PC-9 (cell line): ENCODE results near the gene ZNF350. TPM values are rescaled to one million over a fixed set of nuclear protein-coding genes. Genes with fewer than 3 reads are reported as not detected.

ENCODE experiments used
- BruUV-seq: library from RNA; stranded (reverse); fragments of 400-500 nt; replicated peaks from 2 replicates; lab custom pipeline; 2021; lab: Mats Ljungman, UMichigan
- CTCF ChIA-PET: fragments of 300-600 bp; sonication (Branson Sonifier 250); formaldehyde crosslinking; loops from one replicate; lab custom pipeline; 2022; ENCODE audit warnings: antibody characterized with exemption; lab: Charles Lee
- POLR2A ChIA-PET: fragments of 300-600 bp; sonication (Branson Sonifier 250); formaldehyde crosslinking; loops from one replicate; lab custom pipeline; 2022; ENCODE audit warnings: antibody characterized with exemption; ENCODE audit not compliant: unreplicated experiment; lab: Charles Lee
- DNase-seq, 2 experiments: peaks; one replicate each; pipeline versions ENCODE4 v3.0.0 to v3.0.0-alpha.2; 2015 to 2022; ENCODE audit warnings: mixed read lengths in 1 of 2
- H2AFZ ChIP-seq: fragments of 200-600 bp; sonication (generic); 2 replicates; pipeline ENCODE4 v1.8.1; 2017; ENCODE audit warnings: antibody characterized with exemption
- H3F3A ChIP-seq: fragments of 200-600 bp; sonication (generic); 2 replicates; pipeline ENCODE4 v1.8.1; 2017; ENCODE audit warnings: antibody characterized with exemption, mild to moderate bottlenecking, low read depth; ENCODE audit not compliant: insufficient read depth
- H3K27ac ChIP-seq: fragments of 200-600 bp; sonication (generic); 2 replicates; pipeline ENCODE4 v1.6.1; 2016; ENCODE audit warnings: mixed run types
- H3K27me3 ChIP-seq: fragments of 200-600 bp; sonication (generic); 2 replicates; pipeline ENCODE4 v1.6.1; 2016; ENCODE audit warnings: low read depth, mixed run types; ENCODE audit not compliant: insufficient read depth
- H3K36me3 ChIP-seq: fragments of 200-600 bp; sonication (generic); 2 replicates; pipeline ENCODE4 v1.6.1; 2016; ENCODE audit warnings: low read depth, mixed run types
- H3K4me1 ChIP-seq: fragments of 200-600 bp; sonication (generic); replicated peaks from 2 replicates; pipeline ENCODE4 v1.6.1; 2016; ENCODE audit warnings: mixed run types; ENCODE audit not compliant: insufficient read depth
- H3K4me2 ChIP-seq: fragments of 200-600 bp; sonication (generic); 2 replicates; pipeline ENCODE4 v1.6.1; 2017; ENCODE audit warnings: mixed run types
- H3K4me3 ChIP-seq: fragments of 200-600 bp; sonication (generic); 2 replicates; pipeline ENCODE4 v1.6.1; 2016; ENCODE audit warnings: mixed run types
- H3K79me2 ChIP-seq: fragments of 200-600 bp; sonication (generic); 2 replicates; pipeline ENCODE4 v1.6.1; 2017; ENCODE audit warnings: low read depth, mixed run types
- H3K9me2 ChIP-seq: fragments of 200-600 bp; sonication (generic); 2 replicates; pipeline ENCODE4 v1.8.1; 2017; ENCODE audit warnings: mild to moderate bottlenecking; ENCODE audit not compliant: insufficient read depth
- H3K9me3 ChIP-seq: fragments of 200-600 bp; sonication (generic); 2 replicates; pipeline ENCODE4 v1.8.1; 2016; ENCODE audit warnings: low read depth; ENCODE audit not compliant: insufficient read depth
- H4K20me1 ChIP-seq: fragments of 200-600 bp; sonication (generic); 2 replicates; pipeline ENCODE4 v1.8.1; 2017; ENCODE audit not compliant: insufficient read depth
- EZH2 ChIP-seq: fragments of 200-600 bp; sonication (generic); IDR thresholded peaks from 2 replicates; pipeline ENCODE4 v1.8.0; 2017; ENCODE audit warnings: antibody characterized with exemption, low read depth
- intact Hi-C: fragments of 100-400 bp; cut with micrococcal nuclease; formaldehyde crosslinking; loops from one replicate; pipeline ENCODE4 v1.10.0; 2022; ENCODE audit not compliant: unreplicated experiment
- total RNA-seq: library from RNA; stranded (reverse); gene quantifications from 2 replicates; pipeline ENCODE4 v1.2.3, GENCODE V29; 2021
- TF ChIP-seq, protein P1 (sequence below): fragments of 200-600 bp; sonication (generic); conservative IDR thresholded peaks from 2 replicates; pipeline ENCODE4 v1.6.1; 2017; ENCODE audit warnings: mixed run types, antibody characterized with exemption, mild to moderate bottlenecking, moderate library complexity

ZNF350 gene
- total RNA-seq, 1 experiment from 2014 or later, result 12.0 TPM

DNA sequence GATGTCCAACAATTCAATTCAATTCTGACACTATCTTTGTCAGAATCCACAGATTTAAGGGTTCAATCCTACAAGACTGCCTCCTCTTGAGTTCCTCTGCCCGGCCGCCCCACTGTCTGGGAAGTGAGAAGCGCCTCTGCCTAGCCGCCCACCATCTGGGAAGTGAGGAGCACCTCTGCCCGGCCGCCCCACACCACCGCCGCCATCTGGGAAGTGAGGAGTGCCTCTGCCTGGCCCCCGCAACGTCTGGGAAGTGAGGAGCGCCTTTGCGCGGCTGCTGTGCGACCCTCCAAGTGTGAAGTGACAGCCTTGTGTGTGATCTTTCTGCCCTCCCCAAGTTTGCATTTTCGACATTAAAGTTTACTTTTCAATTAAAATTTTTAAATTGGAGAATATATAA lies 35.6 kb upstream of the ZNF350 start:
- Histone ChIP-seq H3K36me3 (peaks cover 93% of the 10 kb centered on the region), H3K79me2 (peaks cover 8% of the 10 kb centered on the region), H3K9me3 (peaks cover 80% of the 10 kb centered on the region), H3K4me1 (no peaks in the 10 kb centered on the region), H2AFZ (no peak overlapping the region), H3K9me2 (no peaks in the 10 kb centered on the region), H3K27ac (no peak overlapping the region), H3K27me3 (no peaks in the 10 kb centered on the region), H3K4me2 (no peak overlapping the region), H4K20me1 (no peaks in the 10 kb centered on the region), H3K4me3 (no peak overlapping the region), H3F3A (no peaks in the 10 kb centered on the region)
- POLR2A ChIA-PET, result no interaction called here
- CTCF ChIA-PET, result no interaction called here
- no peak for TF ChIP-seq EZH2
- TF ChIP-seq, protein P1, sequence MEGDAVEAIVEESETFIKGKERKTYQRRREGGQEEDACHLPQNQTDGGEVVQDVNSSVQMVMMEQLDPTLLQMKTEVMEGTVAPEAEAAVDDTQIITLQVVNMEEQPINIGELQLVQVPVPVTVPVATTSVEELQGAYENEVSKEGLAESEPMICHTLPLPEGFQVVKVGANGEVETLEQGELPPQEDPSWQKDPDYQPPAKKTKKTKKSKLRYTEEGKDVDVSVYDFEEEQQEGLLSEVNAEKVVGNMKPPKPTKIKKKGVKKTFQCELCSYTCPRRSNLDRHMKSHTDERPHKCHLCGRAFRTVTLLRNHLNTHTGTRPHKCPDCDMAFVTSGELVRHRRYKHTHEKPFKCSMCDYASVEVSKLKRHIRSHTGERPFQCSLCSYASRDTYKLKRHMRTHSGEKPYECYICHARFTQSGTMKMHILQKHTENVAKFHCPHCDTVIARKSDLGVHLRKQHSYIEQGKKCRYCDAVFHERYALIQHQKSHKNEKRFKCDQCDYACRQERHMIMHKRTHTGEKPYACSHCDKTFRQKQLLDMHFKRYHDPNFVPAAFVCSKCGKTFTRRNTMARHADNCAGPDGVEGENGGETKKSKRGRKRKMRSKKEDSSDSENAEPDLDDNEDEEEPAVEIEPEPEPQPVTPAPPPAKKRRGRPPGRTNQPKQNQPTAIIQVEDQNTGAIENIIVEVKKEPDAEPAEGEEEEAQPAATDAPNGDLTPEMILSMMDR, result no peak
- DNase-seq, result no peak
- BruUV-seq, result no TSS peak
- intact Hi-C loops, result no loop called here

DNA sequence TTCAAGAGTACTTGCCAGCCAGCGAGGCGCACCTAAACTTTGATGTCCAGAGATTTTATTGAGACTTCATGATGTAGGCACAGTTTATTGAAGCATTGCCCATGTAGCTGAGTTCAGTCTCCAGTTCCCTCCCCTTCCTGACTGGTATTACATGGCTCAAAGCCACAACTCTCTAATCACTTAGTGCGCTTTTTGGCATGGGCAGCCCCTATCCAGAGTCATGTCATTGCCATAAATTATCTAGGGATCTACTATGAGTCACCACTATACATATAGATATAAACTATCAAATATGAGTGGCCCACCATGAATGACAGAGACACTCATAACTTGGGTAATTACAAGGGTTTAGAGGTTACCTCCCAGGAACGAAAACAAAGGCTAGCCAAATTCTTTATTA lies 33.9 kb upstream of the ZNF350 start:
- TF ChIP-seq, protein P1, result no peak
- no peak for TF ChIP-seq EZH2
- no peak overlapping the region for H3K4me2 ChIP-seq
- no peaks in the 10 kb centered on the region for H3K9me2 ChIP-seq
- no peaks in the 10 kb centered on the region for H3F3A ChIP-seq
- H4K20me1 ChIP-seq, result no peaks in the 10 kb centered on the region
- no peaks in the 10 kb centered on the region for H3K79me2 ChIP-seq
- intact Hi-C loops, result no loop called here
- no peak overlapping the region for H3K27ac ChIP-seq
- ChIA-PET POLR2A (no interaction called here), CTCF (no interaction called here)
- peaks cover 80% of the 10 kb centered on the region for H3K9me3 ChIP-seq
- no peaks in the 10 kb centered on the region for H3K27me3 ChIP-seq
- no peak overlapping the region for H3K4me3 ChIP-seq
- no peak for DNase-seq
- peaks cover 94% of the 10 kb centered on the region for H3K36me3 ChIP-seq
- H3K4me1 ChIP-seq, result no peaks in the 10 kb centered on the region
- H2AFZ ChIP-seq, result no peak overlapping the region
- BruUV-seq, result no TSS peak

DNA sequence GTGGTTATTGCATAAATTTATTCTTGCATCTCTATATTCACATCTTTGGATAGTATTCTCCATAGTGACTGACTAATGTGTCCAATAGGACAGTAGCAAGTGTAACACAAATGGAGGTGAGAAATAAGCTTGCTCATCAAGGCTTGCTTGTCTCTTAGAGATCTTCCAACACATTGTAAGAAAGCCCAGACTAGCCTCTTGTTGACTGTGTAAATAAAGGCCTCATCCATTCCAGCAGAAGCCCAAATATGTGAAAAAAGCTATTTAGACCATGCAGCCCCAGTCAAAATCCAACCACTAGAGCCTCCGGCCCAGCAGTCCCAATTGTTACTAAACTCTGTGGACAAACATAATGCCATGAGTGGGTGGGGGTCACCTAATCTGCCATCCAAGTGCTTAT lies 24.0 kb upstream of the ZNF350 start:
- no peaks in the 10 kb centered on the region for H3F3A ChIP-seq
- H3K9me3 ChIP-seq, result peaks cover 63% of the 10 kb centered on the region
- POLR2A ChIA-PET, result interaction anchor here (0.6 kb wide), 1 partner anchor 1435 kb away, joined by 3 read pairs; no protein-coding TSS in a partner anchor
- TF ChIP-seq, protein P1, result no peak
- TF ChIP-seq EZH2, result no peak
- no TSS peak for BruUV-seq
- H3K79me2 ChIP-seq, result peaks cover 10% of the 10 kb centered on the region; the same call in 1 of the 2 replicates
- no peak for DNase-seq
- H3K27ac ChIP-seq, result no peak overlapping the region
- H3K4me3 ChIP-seq, result no peak overlapping the region
- CTCF ChIA-PET, result no interaction called here
- no peaks in the 10 kb centered on the region for H3K27me3 ChIP-seq
- H3K4me2 ChIP-seq, result no peak overlapping the region
- H3K4me1 ChIP-seq, result peaks cover 8% of the 10 kb centered on the region
- intact Hi-C loops, result no loop called here
- peaks cover 20% of the 10 kb centered on the region for H3K36me3 ChIP-seq
- no peak overlapping the region for H2AFZ ChIP-seq
- H3K9me2 ChIP-seq, result no peaks in the 10 kb centered on the region
- H4K20me1 ChIP-seq, result no peaks in the 10 kb centered on the region
